ENCODE data around the gene CDKAL1.

DNA sequence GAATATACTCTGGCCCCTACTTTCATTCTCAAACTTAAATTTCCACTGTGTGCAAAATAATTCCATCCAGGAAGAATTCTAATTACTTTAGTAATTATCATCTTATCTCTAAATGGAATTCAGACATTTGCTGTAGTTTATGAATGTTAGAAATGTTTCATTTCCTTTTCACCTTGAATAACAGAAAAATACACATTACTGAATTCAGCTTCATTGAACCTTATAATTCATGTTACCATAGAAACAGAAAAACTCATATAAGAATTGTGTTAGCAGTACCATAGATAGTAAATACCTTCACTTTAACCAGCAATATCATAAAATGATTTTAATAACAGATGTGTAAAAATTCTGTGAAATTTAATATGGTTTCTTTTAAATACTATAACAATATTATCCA is 514.9 kb downstream of the CDKAL1 start:
- TF ChIP-seq, protein P1, sequence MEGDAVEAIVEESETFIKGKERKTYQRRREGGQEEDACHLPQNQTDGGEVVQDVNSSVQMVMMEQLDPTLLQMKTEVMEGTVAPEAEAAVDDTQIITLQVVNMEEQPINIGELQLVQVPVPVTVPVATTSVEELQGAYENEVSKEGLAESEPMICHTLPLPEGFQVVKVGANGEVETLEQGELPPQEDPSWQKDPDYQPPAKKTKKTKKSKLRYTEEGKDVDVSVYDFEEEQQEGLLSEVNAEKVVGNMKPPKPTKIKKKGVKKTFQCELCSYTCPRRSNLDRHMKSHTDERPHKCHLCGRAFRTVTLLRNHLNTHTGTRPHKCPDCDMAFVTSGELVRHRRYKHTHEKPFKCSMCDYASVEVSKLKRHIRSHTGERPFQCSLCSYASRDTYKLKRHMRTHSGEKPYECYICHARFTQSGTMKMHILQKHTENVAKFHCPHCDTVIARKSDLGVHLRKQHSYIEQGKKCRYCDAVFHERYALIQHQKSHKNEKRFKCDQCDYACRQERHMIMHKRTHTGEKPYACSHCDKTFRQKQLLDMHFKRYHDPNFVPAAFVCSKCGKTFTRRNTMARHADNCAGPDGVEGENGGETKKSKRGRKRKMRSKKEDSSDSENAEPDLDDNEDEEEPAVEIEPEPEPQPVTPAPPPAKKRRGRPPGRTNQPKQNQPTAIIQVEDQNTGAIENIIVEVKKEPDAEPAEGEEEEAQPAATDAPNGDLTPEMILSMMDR (IDR thresholded peaks at IDR 0.05; ENCODE audit: insufficient read depth, low read length), result no peak
- no peak for TF ChIP-seq REST (IDR thresholded peaks at IDR 0.05; ENCODE audit: insufficient replicate concordance, low read depth)
- TF ChIP-seq GABPA (IDR thresholded peaks at IDR 0.05; ENCODE audit: low read depth), result no peak
- TF ChIP-seq POLR2AphosphoS5 (IDR thresholded peaks at IDR 0.05; ENCODE audit: low read depth), result no peak
